Measurements from ENCODE around the gene GAD2.

GAD2 gene

DNA sequence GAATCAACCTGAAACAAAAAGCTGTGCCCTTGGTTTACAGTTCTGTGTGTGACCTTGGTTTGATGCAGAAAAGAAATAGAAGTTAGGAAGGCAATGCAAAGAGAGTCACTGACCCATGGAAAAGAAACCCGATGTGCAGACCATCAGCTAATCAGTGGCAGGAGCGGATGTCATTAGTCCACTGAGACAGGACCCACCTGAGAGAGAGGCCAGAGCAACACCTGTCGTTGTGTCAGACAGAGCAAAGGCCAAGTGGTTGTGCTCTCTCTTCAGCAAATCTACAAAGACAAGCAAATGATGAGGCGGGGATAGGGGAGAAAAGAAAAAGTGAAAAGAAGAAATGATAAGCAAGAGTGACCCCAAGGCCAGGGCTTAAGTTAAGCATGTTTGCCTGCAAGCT lies 8.7 kb downstream of the GAD2 start:
- no peak for DNase-seq

DNA sequence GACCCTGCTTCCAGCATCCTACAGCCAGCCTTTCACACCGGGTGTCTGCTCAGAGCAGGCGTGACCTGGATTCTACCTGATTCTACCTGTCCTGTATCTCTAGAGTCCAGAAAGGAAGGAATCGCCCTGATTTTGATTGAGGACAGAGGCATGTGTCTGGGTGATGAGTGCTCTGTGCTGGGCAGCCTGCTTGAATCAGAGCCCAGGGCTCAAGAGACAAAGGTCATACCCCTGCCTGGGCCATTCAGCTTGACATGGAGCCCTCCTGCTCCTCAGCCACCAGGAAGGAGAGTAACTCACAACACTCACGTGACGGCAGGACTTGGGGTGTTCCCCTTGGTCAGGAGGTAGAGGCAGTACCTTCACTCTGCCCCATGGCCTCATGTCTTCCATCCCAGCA lies 11.2 kb downstream of the GAD2 start:
- DNase-seq = no peak

DNA sequence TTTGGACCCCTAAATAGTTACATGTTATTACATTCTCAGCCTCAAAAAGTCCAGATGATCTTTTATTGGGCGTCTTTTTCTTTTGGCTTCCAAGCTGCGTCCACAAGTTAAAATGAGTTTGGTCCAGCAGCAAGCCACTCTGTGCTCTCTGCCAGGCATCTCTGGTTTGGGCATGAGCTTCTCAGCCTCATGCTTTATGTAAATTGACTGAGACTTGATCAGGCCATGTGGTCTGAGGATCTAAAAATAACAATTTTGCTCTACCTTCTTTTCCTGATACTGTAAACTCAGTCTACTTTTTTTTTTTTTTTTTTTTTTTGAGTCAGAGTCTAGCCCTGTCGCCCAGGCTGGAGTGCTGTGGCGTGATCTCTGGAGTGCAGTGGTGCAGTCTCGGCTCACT lies 15.6 kb downstream of the GAD2 start:
- DNase-seq = no peak

DNA sequence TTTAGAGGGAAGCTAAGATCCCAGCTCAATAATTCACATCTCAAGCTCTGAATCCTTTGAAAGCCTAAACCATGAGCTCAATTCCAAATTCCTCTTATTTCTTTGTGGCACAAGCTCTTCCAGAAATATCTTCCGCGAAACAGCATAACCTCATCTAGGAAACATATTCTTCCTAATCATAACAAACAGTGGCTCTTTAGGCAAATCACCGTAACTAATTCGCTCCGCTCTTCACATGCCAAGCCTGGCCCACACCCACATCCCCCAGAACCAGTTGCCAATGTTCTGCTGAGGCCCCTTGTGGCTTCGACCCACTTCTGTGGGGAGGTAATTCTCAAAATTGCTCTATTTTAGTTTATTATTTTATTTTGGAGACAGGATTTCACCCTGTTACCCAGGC lies 19.2 kb downstream of the GAD2 start:
- no peak for DNase-seq

DNA sequence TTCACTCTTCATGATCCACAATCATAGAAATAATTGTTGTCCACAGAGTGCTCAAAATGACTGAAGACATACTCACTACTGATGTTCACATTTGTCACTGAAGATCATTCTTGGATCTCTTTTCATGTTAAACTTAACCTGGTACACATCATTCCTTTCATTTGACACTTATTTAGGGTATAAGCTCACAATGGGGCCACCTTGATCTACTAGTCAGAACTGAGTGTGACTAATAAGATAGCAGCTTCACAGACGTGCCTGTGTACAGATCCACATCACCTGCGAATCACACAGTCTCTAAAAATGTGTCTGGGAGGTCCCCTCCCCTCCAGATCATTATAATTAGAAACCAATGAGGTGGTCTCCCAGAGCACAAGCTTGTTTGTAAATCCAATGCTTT lies 21.8 kb downstream of the GAD2 start:
- no peak for DNase-seq

DNA sequence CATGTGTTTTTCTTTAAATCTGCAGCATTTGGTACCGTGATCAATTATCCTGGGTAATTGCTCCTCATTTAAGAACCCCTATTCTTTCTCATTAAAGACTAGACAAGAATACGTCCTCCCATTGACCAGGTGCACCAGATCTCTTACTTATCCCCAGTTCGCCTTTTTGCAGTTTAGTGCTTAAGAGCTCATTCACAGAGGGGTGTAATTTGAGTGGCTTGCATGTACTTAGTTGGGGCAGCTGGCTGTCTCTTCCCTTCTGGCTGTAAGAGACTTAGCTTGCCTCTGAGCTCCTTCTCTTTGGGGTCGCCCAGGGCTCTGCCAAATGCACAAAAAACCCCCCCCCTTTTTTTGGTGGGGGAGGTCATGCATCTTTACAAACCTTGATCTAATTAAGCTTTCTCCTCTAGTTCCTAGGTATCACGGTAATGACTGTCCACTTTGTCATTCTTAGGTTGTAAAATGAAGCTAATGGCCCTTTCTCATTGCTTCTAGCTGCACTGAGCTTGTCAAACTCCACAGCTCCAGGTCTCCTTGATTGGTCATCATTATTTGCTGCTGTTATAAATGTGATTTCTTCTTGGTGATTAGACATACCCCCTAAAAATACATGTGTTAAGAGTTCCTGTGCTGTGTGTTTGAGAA lies 26.3 kb downstream of the GAD2 start:
- no peak for DNase-seq

DNA sequence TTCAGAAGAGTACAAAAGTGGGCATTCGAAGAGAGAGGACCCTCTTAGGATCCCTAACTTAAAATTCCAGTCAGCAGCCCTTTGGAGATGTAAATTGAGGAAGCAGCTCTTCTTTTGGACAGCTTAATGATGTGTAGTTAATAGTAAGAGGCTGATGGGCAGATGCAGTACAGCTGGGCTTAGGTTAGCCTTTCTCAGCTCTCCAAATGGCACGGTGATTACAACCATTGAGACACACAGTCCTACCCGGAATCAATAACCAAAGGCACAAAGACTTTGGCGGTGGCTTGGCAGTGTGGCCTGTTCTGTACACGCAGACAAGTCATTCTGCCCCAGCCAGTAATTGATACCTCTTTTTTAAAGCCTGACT lies 26.8 kb downstream of the GAD2 start:
- DNase-seq = no peak

DNA sequence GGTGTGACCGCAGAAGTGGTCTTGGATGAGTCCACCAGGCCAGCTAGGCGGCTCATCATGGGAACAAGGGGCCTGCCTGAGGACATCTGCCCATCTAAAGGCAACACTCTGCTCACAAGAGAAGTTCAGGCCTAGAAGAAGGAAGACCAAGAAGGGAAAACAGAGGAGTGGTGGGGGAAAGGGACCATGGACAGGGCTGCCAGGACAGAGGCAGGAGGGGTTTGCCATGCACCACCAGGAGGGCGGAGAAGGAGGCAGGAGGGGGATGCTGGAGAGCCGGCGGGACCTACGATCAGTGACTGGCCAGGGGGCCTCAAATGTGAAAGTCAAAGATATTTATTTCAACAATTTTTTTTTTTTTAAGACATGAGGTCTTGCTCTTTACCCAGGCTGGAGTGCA lies 33.1 kb downstream of the GAD2 start:
- DNase-seq = no peak

DNA sequence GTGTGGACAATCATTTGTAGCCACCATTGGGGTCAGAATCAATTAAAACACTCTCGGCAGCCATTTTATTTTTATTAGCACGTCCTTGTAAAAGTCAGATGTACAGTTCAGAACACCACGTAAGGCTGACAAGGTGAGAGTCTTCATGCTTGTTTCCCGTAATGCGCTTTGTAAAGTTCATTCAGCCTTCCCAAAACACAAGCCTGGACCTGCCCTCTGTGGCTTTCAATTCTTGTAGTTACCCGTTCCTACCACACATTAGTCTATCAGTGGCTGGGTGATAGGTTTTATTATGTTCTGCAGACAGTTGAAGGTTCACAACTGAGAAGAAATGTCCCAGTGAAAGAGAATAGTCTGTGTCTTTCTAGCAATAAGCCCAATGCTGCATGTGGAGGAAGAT lies 35.4 kb downstream of the GAD2 start:
- DNase-seq = no peak

DNA sequence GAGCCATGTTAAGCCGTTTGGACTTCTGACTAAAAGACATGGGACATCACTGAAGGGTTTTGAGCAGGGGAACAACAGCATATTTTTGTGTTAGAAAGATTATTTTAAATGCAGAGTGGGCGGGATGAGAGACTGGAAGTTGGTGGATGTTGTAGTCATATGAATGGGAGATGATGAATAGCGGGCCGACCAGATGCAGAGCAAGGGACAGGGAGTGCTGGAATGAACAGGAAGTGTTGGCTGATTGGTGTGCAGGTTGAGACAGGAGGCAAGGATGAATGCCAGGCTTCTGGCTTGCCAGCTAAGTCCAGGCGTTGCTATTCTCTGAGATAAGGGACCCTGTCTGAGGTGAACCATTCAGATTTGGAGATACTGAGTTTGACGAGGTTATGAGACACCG lies 38.0 kb downstream of the GAD2 start:
- DNase-seq = no peak

DNA sequence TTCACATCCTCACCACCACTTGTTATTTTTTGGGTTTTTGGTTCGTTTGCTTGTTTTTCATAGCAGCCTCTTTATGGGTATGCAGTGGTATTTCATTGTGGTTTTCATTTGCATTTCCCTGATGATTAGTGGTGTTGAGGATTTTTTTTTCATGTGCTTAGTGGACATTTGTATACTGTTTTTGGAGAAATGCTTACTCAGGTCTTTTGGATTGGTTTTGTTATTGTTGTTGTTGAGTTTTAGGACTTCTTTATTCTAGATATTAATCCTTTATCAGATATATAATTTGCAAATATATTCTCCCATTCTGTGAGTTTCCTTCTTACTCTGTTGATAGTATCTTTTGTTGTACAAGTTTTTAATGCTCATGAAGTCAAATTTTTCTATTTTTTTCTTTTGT lies 42.8 kb downstream of the GAD2 start:
- DNase-seq = no peak

DNA sequence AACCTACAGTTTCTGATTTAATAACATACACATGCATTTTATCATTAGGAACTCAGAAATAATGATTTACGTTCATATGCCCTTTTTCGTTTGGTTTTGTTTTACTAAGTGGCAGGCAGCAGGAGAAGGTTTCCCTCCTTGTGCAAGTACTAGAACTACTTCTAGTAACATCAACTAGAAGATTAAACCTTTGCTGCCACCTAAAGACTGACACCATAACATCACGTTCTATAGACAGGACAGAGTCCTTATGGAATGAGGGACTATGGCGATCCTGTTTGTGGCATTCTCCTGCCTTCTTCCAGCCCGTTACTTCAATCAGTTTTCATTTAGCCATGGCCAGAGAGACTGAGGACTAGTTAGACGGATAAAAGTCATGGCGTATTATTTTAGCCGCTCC lies 53.2 kb downstream of the GAD2 start:
- DNase-seq = no peak

DNA sequence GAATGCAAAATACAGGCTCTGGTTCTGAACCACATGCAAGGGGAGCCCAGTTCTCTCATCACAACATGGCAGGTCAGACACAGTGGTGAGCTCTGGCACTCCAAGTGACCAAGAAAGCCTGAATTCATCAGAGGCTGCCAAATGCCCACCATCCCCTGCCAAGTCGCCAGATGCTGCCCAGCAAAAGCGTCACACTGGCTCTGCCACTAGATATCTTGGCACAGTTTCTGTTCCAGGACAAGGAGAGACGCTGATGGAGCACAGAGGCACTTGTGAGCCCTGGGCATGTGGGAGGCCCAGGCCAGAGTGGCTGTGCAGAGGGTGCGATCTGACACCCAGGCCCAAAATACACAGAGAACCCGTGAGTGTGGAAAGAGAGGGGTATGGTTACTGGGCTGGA lies 57.8 kb downstream of the GAD2 start:
- DNase-seq = no peak

DNA sequence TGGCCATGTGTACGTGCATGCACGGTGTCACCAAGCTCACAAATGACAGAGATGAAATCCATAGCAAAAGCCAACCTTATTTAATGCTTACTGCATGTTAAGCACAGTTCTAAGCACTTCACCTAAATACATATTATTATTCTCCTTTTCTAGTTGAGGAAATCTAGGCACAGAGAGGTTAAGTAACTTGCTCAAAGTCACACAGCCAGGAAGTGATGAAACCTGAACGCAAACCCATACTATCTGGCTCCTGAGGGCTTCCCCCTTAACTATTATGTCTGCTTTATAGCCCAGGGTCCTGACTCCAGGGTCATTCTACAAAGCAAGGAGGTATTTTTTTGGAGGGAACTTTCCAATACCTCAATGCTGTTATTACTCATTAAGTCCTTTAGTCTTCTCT lies 61.7 kb downstream of the GAD2 start:
- DNase-seq = no peak

DNA sequence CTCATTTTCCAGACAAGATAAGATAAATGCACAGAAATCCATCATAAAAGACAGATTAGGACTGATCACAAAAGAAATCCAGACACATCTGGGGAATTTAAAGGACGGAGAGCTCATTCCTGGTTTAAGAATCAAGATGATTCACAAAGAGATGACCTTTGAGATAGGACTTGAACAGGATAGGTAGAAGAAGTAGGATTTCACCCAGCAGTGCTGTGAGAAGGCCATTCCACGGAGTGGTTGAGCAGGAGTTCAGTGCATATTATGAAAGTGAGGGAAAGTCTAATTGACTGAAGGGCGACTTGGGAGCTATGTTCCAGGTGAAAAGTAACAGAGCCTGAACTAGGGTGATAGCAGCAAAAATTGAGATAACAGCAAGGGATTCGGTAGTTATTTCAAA lies 73.7 kb downstream of the GAD2 start:
- no peak for DNase-seq

DNA sequence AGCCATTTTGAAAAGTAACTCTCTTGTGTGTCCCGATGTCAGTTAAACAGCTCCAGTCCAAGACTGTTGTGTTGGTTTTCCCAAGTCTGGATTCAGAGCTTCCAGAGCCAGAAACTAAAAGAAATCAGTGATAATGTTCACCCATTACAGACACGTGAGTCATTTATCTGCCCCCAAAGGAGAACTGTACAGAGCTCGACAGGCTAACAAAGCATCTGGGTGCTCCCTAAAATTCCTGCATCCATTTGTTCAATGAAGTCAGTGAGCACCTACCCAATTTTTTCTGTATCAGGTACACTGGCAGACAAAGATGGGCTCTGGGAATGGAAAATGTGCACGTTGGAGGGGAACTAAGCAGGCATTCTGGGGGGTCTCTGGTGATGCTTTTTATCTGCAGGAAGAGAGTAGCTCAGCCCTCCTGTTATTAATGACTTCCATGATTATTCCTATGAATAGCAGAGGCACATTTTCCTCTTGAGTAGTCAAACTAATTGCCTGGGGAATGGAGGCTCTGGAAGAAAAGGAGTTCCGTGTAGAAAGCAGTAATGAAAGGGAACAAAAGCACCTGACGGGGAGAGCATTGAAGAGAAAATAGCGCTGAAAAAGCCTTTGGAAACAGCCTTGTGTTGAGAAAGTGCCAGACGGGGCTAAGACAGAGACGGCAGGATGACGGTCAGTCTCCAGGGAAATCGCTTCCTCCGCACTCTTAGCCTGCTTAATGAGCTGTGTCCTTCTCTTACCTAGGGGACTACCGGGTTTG lies 75.3 kb downstream of the GAD2 start:
- no peak for DNase-seq

DNA sequence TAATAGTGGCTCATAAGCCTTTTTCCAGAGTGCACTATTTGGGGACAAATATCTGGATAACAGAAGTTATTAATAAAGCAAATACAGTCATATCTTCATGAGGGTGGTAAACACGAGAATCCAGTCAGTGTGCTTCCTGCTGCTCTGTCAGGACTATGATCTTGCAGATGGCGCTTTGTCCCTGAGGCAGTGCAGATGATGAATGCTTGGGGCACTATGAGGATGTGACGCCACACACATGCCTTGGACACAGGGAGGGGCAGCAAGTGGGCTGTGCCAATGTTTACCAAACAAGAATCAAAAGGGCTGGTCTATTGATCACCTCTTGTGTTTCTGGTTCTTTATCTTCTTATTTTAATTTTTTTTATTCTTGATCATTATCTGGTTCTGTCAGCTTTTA lies 79.8 kb downstream of the GAD2 start:
- DNase-seq = no peak

DNA sequence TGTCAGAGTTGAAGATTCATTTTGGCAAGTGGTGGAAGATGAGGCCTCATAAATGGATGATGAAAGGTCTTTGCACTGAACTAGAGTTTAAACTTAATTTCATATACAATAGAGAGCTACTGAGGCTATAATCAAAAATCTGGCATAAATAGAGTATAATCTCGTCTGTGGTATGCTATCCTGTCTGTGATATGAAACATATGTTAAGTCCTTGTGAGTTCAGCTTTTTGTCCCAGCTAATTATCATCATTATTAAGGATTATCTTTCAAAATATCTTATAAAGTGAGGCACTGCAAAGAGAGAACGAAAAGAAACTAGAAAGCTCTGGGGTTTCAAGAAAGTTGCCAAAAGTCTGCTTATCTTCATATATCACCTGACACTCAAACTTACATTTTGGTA lies 83.4 kb downstream of the GAD2 start:
- DNase-seq = no peak

DNA sequence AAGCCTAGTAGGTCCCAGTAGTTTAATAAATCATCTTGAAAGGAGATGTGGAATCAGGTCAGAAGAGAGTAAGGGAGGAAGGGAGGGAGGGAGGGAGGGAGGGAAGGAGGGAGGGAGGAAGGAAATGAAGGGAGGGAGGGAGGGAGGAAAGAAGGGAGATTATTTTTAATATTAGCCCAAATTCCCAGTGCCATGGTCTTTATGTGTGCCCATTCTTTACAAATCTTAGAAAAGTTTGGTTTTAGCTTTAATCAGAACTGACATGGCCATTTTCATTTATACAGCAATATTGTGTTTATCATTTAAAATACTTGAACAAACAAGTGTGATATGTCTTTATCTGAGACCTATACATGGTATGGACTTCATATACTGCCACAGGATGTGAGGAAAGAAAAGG lies 86.8 kb downstream of the GAD2 start:
- no peak for DNase-seq

DNA sequence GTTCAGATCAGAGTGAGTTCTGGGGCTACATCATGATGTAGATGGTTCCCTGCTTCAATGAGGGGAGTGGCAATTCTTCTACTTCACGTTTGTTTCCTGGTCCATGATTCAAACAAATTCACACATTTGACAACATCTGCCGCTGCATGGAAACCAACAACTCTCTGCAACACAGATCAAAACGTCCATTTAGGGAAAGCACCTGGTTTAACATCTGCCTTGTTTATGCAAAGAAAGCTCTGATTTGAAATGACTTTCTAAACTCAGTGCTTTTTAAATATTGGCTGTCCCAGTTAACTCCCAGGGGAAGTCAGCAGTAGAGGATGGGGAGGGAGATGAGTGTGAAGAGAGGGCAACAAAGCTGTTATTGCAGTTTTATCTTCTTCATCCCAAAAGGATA lies 93.8 kb downstream of the GAD2 start:
- no peak for DNase-seq

DNA sequence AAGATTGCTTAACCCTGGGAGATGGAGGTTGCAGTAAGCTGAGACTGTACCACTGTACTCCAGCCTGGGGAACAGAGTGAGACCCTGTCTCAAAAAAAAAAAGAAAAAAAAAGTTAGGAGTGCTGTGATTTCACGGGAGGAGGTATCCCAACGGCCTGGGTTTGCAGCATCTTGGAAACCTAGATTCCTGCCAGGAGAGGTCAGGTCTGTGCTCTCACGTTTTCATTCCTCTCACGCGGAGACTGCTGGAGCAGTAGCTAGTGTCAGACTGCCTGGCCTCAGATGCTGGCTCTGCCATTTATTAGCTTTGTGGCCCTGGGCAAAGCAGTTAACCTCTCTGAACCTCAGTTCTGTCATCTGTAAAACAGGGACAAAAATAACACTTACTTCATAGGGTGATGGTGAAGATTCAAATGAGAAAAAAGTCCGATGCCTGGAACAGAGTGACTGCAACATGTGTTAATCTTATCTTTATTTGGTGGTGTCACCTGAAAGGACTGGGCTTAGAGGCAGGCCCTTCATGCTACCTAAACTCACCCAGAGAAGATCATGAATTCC lies 94.9 kb downstream of the GAD2 start:
- no peak for DNase-seq

DNA sequence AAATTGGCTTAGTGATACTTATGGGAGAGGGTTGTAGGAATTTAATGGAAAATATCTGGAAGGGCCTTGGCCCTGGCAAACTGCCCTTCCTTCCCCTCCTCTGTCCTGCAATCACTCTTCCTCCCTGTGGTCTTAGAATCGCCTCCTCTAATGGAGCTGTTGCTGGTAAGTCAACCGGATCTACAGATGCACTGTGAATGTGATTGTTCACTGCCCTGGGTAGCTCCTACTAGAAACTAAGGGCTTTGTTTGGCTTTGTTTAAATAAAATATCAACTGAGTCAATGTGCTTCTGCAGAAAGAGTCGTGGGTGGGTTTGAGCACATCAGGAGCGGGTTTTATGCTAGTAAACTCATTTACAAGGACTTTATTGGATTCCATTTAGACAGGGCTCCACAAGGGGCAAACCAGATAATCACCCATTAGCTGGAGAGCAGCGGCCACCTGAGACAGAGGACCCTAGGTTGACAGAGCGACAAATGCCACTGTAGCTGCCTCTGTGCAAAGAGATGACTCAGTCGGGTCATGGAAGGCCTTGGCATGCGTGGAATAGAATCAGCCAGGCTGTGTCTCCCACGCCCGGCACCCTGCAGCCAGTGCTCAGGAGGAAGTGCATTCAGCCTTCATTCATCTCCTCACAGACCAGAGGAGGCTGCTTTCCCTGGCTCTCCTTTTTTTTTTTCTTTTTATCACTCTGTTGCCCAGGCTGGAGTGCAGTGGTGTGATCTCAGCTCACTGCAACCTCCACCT lies 97.9 kb downstream of the GAD2 start:
- DNase-seq = no peak

DNA sequence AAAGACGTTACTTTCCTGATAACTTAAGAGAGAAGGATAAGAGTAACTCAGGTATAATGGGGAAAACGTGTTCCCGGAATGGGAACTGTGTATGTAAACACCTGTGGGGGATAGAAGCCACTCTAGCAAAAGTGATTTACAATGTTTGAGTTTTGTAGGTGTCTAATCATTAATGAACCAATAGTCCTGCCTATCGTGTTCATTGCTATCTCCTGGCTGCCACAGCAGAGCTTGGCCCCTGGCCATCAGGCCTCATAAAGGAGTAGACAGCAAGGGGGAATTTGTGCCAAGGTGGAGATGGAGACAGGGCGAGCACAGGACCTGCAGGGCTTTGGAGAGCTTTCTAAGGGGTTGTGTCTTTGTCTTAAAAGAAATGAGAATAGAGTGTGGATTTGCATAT lies 102.1 kb downstream of the GAD2 start:
- no peak for DNase-seq

DNA sequence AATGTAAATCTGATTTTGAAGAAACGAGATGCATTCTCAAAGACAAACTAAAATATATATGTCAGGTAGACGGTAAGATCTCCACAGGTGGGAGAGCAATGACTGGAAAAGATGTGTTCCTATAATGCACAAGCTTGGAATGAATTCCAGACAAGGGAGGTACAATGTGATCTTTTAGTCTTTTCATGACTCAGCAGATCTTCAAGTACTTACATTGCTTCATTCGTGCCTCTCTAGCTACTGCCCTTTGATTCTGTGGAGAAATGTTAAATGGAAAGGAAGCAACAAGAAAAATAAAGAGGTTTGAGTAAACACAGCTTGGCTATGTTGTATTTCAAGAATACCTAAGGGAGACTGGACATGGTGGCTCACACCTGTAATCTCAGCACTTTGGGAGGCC lies 106.6 kb downstream of the GAD2 start:
- DNase-seq = no peak
